Umbilical cord (tissue), 2 donors: ENCODE data around the gene RPTOR. TPM values are rescaled to one million over a fixed set of nuclear protein-coding genes. Genes with fewer than 3 reads are reported as not detected.

ENCODE experiments used
- DNase-seq: peaks from one replicate; pipeline ENCODE4 v3.0.0-alpha.2; 2015; ENCODE audit warnings: low spot score
- total RNA-seq: library from RNA; depleted of rRNA; stranded (reverse); fragments of >200 nt; gene quantifications from one replicate; pipeline ENCODE4 v1.2.3, GENCODE V29; 2014; ENCODE audit warnings: low replicate concordance; ENCODE audit not compliant: insufficient read depth

RPTOR gene
- total RNA-seq, 1 donor from 2014 or later = 19.7 TPM

- no peak for DNase-seq
These were observed 313.8 kb downstream of the RPTOR start for GRCh38 chr17:80858301-80859001.

GRCh38 chr17:80859002-80859941 is 314.6 kb downstream of the RPTOR start:
- DNase-seq = peak; percentile 77

DNA sequence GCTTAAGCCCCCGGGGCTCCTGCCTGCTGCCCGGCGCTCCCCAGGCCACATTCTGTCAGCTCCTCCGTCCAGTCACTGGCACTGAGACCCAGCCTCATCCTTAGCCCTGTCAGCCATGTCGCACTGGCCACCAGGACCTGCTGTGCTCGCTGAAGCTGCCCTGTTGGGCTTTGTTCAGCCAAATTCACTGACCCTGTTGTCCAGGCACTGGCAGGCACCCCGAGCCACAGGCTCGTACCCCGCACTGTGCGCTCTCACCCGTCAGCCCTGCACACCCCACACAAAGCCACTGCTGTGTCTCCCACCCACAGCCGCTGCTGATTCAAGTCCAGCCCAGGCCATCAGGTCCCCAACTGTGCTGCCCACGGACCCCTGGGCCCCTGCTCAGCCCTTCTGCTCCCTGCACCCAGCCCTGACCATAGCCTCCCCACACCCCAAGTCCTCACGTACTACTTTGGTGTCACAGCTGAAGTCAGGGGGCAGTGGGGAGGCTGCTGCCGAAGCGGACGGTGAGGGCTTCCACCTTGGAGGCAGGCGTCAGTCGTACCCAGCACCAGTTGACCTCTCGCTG is 315.5 kb downstream of the RPTOR start:
- no peak for DNase-seq

GRCh38 chr17:80860703-80861417 is 316.2 kb downstream of the RPTOR start:
- DNase-seq = no peak

DNA sequence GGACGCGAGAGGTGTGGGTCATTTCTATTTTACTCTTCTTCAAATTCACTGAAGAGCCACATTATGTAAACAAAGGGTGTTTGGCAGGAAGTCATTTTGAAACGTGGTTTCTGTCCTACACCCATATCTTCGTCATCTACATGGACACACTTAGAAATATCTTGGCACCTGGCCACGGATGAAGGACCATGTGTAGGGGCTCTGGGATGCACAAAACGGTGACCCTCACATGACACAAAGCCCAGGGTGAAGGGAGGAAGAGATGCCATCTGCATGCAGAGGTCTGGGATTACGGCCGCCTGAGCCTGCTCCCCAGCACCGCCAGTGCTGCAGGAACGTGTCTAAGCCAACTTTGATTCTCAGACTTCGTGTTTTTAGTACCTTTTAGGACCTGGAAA is 316.8 kb downstream of the RPTOR start:
- no peak for DNase-seq

GRCh38 chr17:80861892-80862291 is 317.3 kb downstream of the RPTOR start:
- peak; percentile 52 for DNase-seq

- no peak for DNase-seq
These were observed 317.9 kb downstream of the RPTOR start for GRCh38 chr17:80862481-80862961.

DNA sequence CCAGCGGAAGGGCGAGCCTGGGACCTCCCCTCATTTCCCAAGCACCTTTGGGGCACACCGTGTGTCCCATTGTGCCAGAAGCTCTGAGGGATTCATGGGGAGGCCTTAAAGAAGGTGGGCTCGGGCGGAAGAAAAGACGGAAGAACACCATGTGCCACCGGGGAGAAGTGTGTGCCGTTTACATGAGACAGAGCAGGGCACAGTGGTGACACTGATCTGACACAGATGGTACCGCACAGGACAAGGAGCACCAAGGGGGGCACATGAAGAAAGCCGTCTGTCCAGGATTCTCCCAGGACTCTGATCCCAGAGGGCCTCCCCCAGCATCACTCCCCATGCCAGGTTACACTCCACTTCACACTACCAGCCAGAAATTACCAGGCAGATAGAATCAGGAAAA is 318.3 kb downstream of the RPTOR start:
- no peak for DNase-seq

DNA sequence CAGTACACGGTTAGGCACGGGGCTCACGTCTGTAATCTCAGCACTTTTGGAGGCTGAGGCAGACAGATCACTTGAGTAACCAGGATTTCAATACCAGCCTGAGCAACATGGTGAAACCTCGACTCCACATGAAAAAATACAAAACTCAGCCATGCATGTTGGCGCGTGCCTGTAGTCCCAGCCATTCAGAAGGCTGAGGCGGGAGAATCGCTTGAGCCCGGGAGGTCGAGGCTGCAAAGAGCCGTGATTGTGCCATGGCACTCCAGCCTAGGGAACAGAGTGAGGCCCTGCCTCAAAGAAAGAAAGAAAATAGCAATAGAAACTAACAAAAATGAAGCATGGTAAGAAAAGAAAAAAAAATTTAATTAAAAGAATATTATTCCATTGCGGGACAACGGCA is 319.0 kb downstream of the RPTOR start:
- no peak for DNase-seq

GRCh38 chr17:80864751-80865150 is 320.1 kb downstream of the RPTOR start:
- DNase-seq = no peak

DNA sequence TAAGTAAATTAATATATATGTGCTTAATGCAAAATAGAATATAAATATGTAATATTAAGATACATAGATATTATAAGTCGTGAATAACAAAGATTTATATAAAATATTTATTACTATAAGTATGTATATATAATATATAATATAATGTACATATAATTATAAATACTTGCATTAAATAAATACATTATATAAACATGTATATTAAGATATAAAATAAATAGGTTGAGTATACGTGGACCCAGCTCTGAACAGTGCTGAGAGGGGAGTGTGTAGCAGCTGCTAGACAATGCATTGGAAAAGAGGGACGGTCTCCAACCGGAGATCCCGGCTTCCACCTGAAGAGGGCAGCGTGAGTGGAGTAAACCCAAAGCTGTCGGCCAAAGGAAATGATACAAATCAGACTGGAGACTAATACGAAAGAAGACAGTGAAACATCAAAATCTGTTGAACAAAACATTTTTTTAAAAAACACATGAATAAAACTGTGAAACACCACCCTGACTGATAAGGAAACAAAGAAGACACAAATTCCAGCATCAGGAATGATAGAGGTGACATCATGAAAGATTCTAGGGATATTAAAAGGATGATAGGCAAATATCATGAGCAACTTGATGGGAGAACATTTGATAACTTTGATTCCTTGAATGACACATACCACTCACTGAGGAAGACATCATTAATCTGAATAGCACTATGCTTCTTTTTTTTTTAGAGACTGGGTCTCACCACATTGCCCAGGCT is 321.6 kb downstream of the RPTOR start:
- peak; percentile 61 for DNase-seq

DNA sequence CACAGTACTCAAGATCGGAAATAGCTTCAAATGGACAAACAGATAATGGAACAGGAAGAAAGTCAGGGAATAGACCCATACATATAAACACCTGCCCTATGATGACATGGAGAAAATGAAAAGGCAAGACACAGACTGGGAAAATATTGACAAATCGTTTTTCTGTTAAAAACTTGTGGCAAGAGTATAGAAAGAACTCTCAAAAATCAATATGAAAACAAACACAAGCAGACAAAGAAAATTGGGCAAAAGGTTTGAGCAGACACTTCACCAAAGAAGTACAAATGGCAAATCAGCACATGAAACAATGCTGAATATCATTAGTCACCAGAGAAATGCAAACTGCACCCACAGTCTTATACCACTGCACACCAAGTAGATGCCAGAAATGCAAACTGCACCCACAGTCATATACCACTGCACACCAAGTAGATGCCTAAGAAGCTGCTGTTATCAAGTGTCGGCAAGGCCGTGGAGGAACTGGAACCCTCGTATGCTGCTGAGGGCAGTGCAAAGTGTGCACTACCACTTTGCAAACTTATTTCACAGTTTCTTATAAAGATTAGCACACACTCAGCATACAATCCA is 323.5 kb downstream of the RPTOR start:
- no peak for DNase-seq

DNA sequence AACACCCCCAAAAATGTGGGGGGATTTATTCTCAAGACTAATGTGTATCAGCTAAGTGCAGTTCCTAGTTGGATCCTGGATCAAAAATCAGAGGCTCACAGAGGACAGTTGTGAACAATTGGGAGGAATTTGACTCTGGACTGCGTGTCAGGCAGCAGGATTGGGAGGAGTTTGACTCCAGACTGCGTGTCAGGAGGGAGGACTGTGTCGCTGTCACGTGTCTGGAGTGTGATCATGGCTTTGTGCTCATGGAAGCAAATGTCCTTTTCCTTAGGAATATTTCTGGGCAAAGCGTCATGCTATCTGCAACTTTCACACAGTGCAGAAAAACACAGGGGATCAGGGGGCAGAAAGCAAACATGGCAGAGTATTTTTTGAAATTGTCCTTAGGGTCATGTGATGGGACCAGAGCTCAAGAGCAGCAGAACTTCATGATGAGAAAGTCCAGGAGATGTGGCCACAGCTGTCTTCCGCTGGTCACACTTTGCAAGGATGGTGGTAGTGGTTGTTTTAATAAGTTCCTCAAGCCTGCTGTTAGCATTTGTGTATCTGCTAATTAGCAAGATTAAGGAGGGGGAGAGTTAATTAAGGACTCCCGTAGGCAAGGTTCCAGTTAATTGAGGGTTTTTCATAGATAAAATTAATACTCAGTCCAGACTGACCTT is 325.0 kb downstream of the RPTOR start:
- no peak for DNase-seq

- DNase-seq = no peak
These were observed 325.8 kb downstream of the RPTOR start for GRCh38 chr17:80870401-80870800.

DNA sequence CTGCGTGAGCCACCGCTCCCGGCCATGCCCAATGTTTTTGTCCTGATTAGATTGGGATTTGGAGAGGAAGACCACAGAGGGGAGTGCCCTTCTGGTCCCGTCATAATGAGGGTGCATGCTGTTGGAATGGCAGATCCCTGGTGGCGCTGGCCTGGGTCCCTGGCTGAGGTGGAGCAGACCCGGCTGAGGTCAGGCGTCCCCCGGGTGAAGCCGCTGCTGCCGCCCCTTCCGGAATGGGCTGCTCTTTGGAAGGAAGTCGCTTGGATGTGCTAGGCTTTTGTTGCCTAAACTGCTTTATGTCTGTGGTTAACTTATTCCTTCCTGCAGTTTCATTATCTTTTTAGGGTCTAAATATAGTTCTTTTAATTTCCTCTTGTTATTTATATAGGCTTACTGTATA is 326.7 kb downstream of the RPTOR start:
- DNase-seq = no peak

DNA sequence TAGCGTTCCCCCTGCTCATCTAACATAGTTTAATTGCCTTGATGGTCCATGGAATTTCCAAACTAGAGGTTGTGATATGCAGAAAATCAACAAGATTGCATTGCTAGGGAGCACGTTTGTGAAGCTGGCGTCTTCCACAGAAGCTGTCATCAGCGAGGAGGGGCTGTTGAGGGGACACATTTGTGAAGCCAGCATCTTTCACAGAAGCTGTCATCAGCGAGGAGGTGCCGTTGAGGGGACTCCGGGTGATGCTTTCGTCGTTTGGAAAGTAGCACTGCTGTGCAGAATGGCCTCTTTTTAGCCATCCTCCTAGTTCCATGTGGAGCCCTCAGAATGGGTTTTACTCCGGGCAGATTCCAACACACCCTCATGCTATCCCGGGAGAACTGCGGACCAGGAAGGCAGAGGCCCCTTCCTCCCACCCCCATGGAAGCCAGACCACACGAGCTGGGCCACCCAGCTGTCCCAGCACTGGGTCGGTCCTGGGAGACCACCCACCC is 327.4 kb downstream of the RPTOR start:
- DNase-seq = no peak

DNA sequence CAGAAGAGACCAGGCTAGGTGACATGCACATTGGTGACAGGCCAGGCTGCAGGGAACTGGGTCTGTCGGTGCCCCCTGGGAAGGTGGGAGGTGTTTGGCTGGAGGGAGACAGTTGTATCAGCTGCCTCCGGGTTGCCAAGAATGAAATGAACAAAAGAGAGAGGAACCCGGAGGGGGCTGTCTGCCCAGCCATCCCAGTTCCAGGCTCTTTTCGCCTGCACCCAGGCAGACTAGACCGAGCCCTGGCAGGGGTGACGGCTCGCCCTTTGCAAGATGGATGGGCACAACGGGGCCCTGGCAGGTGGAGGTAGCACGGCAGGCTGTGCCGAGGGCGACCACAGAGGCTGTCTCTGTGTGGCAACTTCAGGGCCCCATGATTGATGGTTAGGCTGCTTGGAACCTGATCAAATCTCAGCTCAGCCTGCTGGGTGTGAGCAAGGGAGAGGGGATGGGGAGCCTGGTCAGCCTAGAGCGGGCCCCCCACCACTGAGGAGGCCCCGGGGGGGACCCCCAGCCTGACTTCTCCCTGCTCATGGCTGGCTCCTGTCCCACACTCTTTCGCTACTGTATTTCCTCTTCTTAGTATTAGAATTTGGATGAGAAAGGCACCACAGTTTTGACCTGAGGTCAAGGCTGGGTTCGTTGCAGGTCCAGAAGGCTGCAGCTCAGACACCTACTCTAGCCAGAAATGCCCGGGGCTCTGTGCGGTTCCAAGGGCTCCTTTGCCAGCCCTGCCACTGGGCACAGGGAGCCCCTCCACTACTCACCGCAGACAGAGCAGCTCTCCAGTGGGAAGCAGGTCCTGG is 328.1 kb downstream of the RPTOR start:
- DNase-seq = no peak

DNA sequence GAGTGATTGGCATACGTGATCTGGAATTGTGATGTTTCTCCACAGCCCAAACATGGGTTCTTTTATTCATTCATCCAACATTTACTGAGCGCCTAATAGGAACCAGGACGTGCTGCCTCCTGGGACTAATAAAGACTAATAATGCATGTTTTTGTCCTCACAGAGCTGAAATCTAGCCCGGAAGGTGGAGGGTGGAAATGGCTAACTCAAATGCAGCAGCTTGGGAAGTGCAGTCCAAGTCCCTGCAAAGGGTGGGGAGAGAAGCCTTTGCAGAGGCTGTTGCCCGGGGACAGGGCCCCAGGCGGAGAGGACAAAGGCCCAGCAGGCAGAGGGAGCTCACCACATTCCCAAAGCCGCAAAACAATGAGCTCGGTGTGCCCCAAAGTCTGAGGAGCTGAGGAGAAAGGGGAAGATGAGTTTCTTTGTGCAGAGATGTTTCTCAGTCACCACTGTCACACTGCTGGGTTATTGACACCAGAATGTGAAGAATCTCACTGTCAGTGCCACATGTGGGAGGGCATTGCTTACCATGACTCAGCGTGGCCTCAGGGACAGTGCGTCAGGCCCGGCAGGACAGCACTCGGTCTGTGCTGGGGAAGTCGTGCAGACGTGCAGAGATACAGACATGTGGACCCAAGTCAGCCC is 328.8 kb downstream of the RPTOR start:
- DNase-seq = peak; percentile 18
